Caco-2 (cell line): ENCODE results near the gene CCS. TPM values are rescaled to one million over a fixed set of nuclear protein-coding genes. Genes with fewer than 3 reads are reported as not detected.
"Not testable (repeated sequence)": the region's sequence is repeated elsewhere in the genome, so short reads cannot be mapped to it uniquely, and the experiment has no call there.

Experiments
- BruUV-seq: library from RNA; stranded (reverse); fragments of 400-500 nt; replicated peaks from 2 replicates; lab custom pipeline; 2021; lab: Mats Ljungman, UMichigan
- CTCF ChIA-PET: fragments of 300-600 bp; sonication (Branson Sonifier 250); formaldehyde crosslinking; loops from one replicate; lab custom pipeline; 2022; ENCODE audit warnings: antibody characterized with exemption; lab: Charles Lee
- POLR2A ChIA-PET: fragments of 300-600 bp; sonication (Branson Sonifier 250); formaldehyde crosslinking; loops from one replicate; lab custom pipeline; 2022; ENCODE audit warnings: antibody characterized with exemption; lab: Charles Lee
- DNase-seq, 2 experiments: peaks; one replicate each; pipeline versions ENCODE4 v3.0.0 to v3.0.0-alpha.2; 2020 to 2022
- H3K27me3 ChIP-seq: replicated peaks from 2 replicates; pipeline ENCODE4 v1.6.0; 2011; ENCODE audit warnings: low read length; ENCODE audit not compliant: control insufficient read depth, insufficient read depth
- H3K36me3 ChIP-seq: 2 replicates; pipeline ENCODE4 v1.5.1; 2011; ENCODE audit warnings: low read length; ENCODE audit not compliant: control insufficient read depth, insufficient read depth
- H3K4me1 ChIP-seq: fragments of 250-450 bp; sonication (Bioruptor Pico); 2 replicates; pipeline ENCODE4 v1.5.1; 2020; ENCODE audit warnings: mild to moderate bottlenecking
- H3K4me3 ChIP-seq: 2 replicates; pipeline ENCODE4 v1.5.1; 2011; ENCODE audit warnings: low read depth, mild to moderate bottlenecking, control low read depth, low read length
- H3K9me3 ChIP-seq: fragments of 250-450 bp; sonication (Bioruptor Pico); 2 replicates; pipeline ENCODE4 v1.5.1; 2020; ENCODE audit warnings: mild to moderate bottlenecking, moderate library complexity
- H3K27ac Mint-ChIP-seq: one replicate; pipeline ENCODE4 v1.8.0; 2022; ENCODE audit warnings: mixed read lengths; ENCODE audit not compliant: unreplicated experiment
- H3K27me3 Mint-ChIP-seq: one replicate; pipeline ENCODE4 v1.8.0; 2022; ENCODE audit warnings: mixed read lengths; ENCODE audit not compliant: insufficient read depth, unreplicated experiment
- H3K36me3 Mint-ChIP-seq: one replicate; pipeline ENCODE4 v1.8.0; 2022; ENCODE audit warnings: mild to moderate bottlenecking, mixed read lengths; ENCODE audit not compliant: insufficient read depth, unreplicated experiment
- H3K4me1 Mint-ChIP-seq: one replicate; pipeline ENCODE4 v1.8.0; 2022; ENCODE audit warnings: low read depth, mixed read lengths; ENCODE audit not compliant: unreplicated experiment
- H3K4me3 Mint-ChIP-seq: one replicate; pipeline ENCODE4 v1.8.0; 2022; ENCODE audit warnings: mild to moderate bottlenecking, moderate library complexity, mixed read lengths; ENCODE audit not compliant: unreplicated experiment
- H3K9me3 Mint-ChIP-seq: one replicate; pipeline ENCODE4 v1.8.0; 2022; ENCODE audit warnings: mixed read lengths; ENCODE audit not compliant: unreplicated experiment
- intact Hi-C: fragments of 100-400 bp; cut with micrococcal nuclease; formaldehyde crosslinking; loops from one replicate; pipeline ENCODE4 v1.10.0; 2022; ENCODE audit not compliant: unreplicated experiment
- total RNA-seq: library from RNA; stranded (reverse); gene quantifications from 2 replicates; pipeline ENCODE4 v1.2.3, GENCODE V29; 2022
- TF ChIP-seq, protein P1 (sequence below), 2 experiments: fragments of 200-600 bp in 1 of 2; IDR thresholded peaks; 1 replicate in 1 of 2; 2 replicates in 1 of 2; pipeline versions ENCODE4 v1.5.1 to v1.8.0; 2011 to 2022; ENCODE audit warnings: antibody characterized with exemption in 1 of 2, control low read depth in 1 of 2, inconsistent platforms in 1 of 2, low read depth in 1 of 2, low read length in 1 of 2, mild to moderate bottlenecking in 1 of 2, moderate library complexity in 1 of 2; ENCODE audit not compliant: insufficient read depth in 1 of 2, severe bottlenecking in 1 of 2, unreplicated experiment in 1 of 2

Gene CCS
- total RNA-seq, 1 experiment from 2014 or later, result 52.9 TPM

- H3K4me3 Mint-ChIP-seq, result no peak overlapping the region
- H3K9me3 Mint-ChIP-seq, result peaks cover 24% of the 10 kb centered on the region
- DNase-seq, result no peak
- intact Hi-C loops, result no loop called here
- no peaks in the 10 kb centered on the region for H3K36me3 Mint-ChIP-seq
- no peaks in the 10 kb centered on the region for H3K27me3 Mint-ChIP-seq
- Histone ChIP-seq H3K27me3 (no peaks in the 10 kb centered on the region; the same call in 1 of the 2 replicates), H3K4me3 (no peak overlapping the region), H3K9me3 (peaks cover 22% of the 10 kb centered on the region), H3K4me1 (no peaks in the 10 kb centered on the region), H3K36me3 (no peaks in the 10 kb centered on the region)
- POLR2A ChIA-PET, result interaction anchor here (0.6 kb wide), 1 partner anchor 89 kb away, joined by 4 read pairs; no protein-coding TSS in a partner anchor
- CTCF ChIA-PET, result interaction anchor here (0.9 kb wide), 1 partner anchor 11 kb away, joined by 6 read pairs; no protein-coding TSS in a partner anchor
- no TSS peak for BruUV-seq
- TF ChIP-seq, protein P1, sequence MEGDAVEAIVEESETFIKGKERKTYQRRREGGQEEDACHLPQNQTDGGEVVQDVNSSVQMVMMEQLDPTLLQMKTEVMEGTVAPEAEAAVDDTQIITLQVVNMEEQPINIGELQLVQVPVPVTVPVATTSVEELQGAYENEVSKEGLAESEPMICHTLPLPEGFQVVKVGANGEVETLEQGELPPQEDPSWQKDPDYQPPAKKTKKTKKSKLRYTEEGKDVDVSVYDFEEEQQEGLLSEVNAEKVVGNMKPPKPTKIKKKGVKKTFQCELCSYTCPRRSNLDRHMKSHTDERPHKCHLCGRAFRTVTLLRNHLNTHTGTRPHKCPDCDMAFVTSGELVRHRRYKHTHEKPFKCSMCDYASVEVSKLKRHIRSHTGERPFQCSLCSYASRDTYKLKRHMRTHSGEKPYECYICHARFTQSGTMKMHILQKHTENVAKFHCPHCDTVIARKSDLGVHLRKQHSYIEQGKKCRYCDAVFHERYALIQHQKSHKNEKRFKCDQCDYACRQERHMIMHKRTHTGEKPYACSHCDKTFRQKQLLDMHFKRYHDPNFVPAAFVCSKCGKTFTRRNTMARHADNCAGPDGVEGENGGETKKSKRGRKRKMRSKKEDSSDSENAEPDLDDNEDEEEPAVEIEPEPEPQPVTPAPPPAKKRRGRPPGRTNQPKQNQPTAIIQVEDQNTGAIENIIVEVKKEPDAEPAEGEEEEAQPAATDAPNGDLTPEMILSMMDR (IDR thresholded peaks at IDR 0.05; ENCODE audit: insufficient read depth in 1 of 2, low read depth in 1 of 2, low read length in 1 of 2, severe bottlenecking in 1 of 2, unreplicated experiment in 1 of 2), result no peak
- no peak overlapping the region for H3K27ac Mint-ChIP-seq
- no peaks in the 10 kb centered on the region for H3K4me1 Mint-ChIP-seq
Observed at GRCh38 chr11:66581261-66581660, 11.7 kb upstream of the CCS start.

DNA sequence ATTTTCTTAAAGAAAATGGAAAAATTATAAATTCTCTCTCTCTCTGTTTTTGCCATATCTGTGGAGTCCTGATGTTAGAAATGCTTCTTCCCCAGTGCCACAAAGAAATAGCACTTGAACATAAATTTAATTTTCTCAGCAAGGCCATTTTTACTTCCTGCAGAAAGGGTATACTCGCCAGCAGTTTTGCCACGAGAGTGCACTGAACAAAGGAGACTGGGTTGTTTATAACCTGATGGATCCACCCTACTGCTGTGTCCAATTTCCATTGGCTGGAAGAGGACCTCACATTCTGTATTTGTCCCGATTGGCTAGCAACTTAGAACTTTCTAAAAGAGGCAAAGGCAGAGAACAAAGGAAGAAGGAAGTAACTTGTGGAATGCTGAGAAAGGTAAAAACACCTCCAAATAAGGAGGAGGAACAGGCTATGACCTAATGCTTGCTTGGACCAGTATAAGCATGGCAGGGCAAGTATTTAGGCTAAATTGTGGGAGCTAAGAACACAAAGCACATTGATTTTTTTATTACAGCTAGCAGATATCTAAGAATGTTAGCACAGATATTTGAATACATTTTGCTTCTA is 10.3 kb upstream of the CCS start:
- H3K4me3 Mint-ChIP-seq, H3K4me1 Mint-ChIP-seq, H3K27me3 ChIP-seq, H3K36me3 ChIP-seq, H3K4me1 ChIP-seq, POLR2A ChIA-PET, H3K36me3 Mint-ChIP-seq, CTCF ChIA-PET, intact Hi-C loops, BruUV-seq, H3K4me3 ChIP-seq, H3K27me3 Mint-ChIP-seq, H3K27ac Mint-ChIP-seq, DNase-seq: not testable (repeated sequence)
- H3K9me3 Mint-ChIP-seq, result peaks cover 24% of the 10 kb centered on the region
- H3K9me3 ChIP-seq, result peaks cover 27% of the 10 kb centered on the region

- H3K9me3 Mint-ChIP-seq, result peaks cover 23% of the 10 kb centered on the region
- H3K27me3 ChIP-seq, BruUV-seq, H3K36me3 ChIP-seq, intact Hi-C loops, CTCF ChIA-PET, H3K36me3 Mint-ChIP-seq, H3K4me3 ChIP-seq, H3K4me1 Mint-ChIP-seq, H3K4me1 ChIP-seq, H3K27me3 Mint-ChIP-seq, H3K4me3 Mint-ChIP-seq, H3K27ac Mint-ChIP-seq, DNase-seq: not testable (repeated sequence)
- POLR2A ChIA-PET, result interaction anchor here (1.0 kb wide), 1 partner anchor 31 kb away, joined by 5 read pairs; no protein-coding TSS in a partner anchor
- H3K9me3 ChIP-seq, result peaks cover 27% of the 10 kb centered on the region
Observed at GRCh38 chr11:66585447-66585846, 7.5 kb upstream of the CCS start.

GRCh38 chr11:66586136-66586535 is 6.8 kb upstream of the CCS start:
- intact Hi-C loops, result no loop called here
- TF ChIP-seq, protein P1 (IDR thresholded peaks at IDR 0.05; ENCODE audit: insufficient read depth in 1 of 2, low read depth in 1 of 2, low read length in 1 of 2, severe bottlenecking in 1 of 2, unreplicated experiment in 1 of 2), result no peak
- ChIA-PET CTCF (no interaction called here), POLR2A (interaction anchor here (1.0 kb wide), 1 partner anchor 30 kb away, joined by 5 read pairs; no protein-coding TSS in a partner anchor)
- peaks cover 18% of the 10 kb centered on the region for H3K9me3 Mint-ChIP-seq
- BruUV-seq, result no TSS peak
- Histone ChIP-seq H3K9me3 (peaks cover 27% of the 10 kb centered on the region), H3K27me3 (no peaks in the 10 kb centered on the region; the same call in 1 of the 2 replicates), H3K36me3 (no peaks in the 10 kb centered on the region), H3K4me3 (no peak overlapping the region), H3K4me1 (peaks cover 4% of the 10 kb centered on the region)
- H3K4me1 Mint-ChIP-seq, result no peaks in the 10 kb centered on the region
- no peak overlapping the region for H3K4me3 Mint-ChIP-seq
- no peaks in the 10 kb centered on the region for H3K27me3 Mint-ChIP-seq
- H3K27ac Mint-ChIP-seq, result no peak overlapping the region
- no peak for DNase-seq
- H3K36me3 Mint-ChIP-seq, result no peaks in the 10 kb centered on the region

GRCh38 chr11:66589315-66589714 is 3.7 kb upstream of the CCS start:
- H3K4me1 Mint-ChIP-seq, DNase-seq, H3K27me3 Mint-ChIP-seq, intact Hi-C loops, H3K36me3 ChIP-seq, H3K27me3 ChIP-seq, H3K4me3 Mint-ChIP-seq, H3K4me3 ChIP-seq, H3K9me3 ChIP-seq, BruUV-seq, H3K9me3 Mint-ChIP-seq, H3K27ac Mint-ChIP-seq: not testable (repeated sequence)
- peaks cover 14% of the 10 kb centered on the region for H3K36me3 Mint-ChIP-seq
- H3K4me1 ChIP-seq, result peaks cover 23% of the 10 kb centered on the region
- ChIA-PET POLR2A (interaction anchor here (2.7 kb wide), 1 partner anchor 27 kb away, joined by 9 read pairs; the partner anchor contains the start of gene RBM14), CTCF (interaction anchor here (0.6 to 0.8 kb wide), 3 partner anchors 27 to 1593 kb away, joined by 3 to 6 read pairs (median 3); no protein-coding TSS in a partner anchor)
